ENCODE data around the gene OR6N2. TPM values are rescaled to one million over a fixed set of nuclear protein-coding genes. Genes with fewer than 3 reads are reported as not detected.
A peak's percentile ranks its signal among the peaks of the same experiment; 100 is the strongest.

The OR6N2 gene, protein sequence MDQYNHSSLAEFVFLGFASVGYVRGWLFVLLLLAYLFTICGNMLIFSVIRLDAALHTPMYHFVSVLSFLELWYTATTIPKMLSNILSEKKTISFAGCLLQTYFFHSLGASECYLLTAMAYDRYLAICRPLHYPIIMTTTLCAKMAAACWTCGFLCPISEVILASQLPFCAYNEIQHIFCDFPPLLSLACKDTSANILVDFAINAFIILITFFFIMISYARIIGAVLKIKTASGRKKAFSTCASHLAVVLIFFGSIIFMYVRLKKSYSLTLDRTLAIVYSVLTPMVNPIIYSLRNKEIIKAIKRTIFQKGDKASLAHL
- total RNA-seq (not detected), polyA plus RNA-seq (not detected)

DNA sequence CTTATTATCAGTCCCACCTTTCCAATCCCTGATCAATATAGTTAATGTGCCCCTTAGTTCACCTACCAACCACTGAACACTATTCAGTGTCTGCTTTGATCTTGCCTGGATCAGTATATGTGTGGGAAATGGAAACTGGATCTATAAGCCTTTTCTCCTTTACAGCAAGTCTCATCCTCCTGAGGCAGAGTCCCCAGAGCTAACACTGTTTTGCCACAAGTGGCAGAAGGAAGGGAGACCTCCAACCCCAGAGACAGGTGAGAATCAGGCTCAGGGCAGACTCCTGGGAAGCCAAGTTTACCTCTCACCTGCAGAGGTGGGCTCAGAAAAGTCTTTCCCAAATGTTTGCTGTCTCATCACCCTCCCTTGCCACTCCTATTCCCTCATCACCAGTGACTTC, at the start of gene OR6N2:
OR6N2 (minus strand) TSS at position 101 of the 400 bp plus-strand sequence. CDS start 3,569 bp downstream, outside the sequence.
- H3K36me3 ChIP-seq (ENCODE audit: insufficient read depth, low read length) = no peaks in the 10 kb centered on the region
- Mint-ChIP-seq H3K4me3 (no peak within 1 kb of the TSS), H3K27ac (no peak within 1 kb of the TSS), H3K36me3 (peaks cover 0 to 5% (median 0%) of the 10 kb centered on the region in 3 donors), H3K4me1 (peaks cover 7 to 9% (median 8%) of the 10 kb centered on the region in 3 donors), H3K27me3 (peaks cover 0 to 4% of the 10 kb centered on the region in 2 donors), H3K9me3 (no peaks in the 10 kb centered on the region)
- ChIA-PET POLR2A (no interaction called here), CTCF (interaction anchor here (0.6 kb wide), 1 partner anchor 9 kb away, joined by 3 read pairs; no protein-coding TSS in a partner anchor)
- DNase-seq = no peak
- H3K9me3 ChIP-seq (ENCODE audit: low read length) = no peaks in the 10 kb centered on the region
- no peaks in the 10 kb centered on the region for H3K27me3 ChIP-seq (ENCODE audit: insufficient read depth, low read length, poor library complexity, severe bottlenecking)
- H3K4me1 ChIP-seq (ENCODE audit: insufficient read depth, low read length) = no peaks in the 10 kb centered on the region
- no peak within 1 kb of the TSS for H3K4me3 ChIP-seq (ENCODE audit: low read length)
- no peak within 1 kb of the TSS for H3K27ac ChIP-seq (ENCODE audit: low read depth, low read length)

DNA sequence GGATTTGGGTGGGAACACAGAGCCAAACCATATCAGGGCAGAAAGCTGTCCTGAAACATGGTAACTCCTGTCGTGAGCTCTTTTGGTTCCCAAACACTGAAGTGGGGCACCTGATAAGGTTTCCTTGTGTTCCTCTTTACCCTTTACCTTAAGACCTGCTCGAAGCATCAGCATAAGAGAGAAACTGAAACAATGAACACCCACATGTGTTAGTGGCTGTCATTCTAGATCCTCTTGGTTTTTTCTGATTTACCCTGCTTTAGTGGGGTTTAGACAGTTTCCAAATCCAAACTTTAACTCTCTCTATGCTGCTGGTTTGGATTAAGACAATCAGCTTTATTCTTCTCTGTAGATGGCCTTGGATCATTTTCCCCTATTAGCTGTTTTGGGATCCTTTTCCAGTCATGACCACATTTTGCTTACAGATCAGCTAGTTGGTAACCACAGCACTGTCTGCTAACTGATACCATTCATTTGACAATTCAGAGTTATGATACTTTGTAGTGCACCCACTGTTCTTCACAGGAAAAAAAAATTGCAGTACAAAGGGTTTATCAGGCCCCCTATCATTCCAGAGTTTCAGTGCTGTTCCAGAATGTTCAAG, 49.2 kb upstream of the OR6N2 start:
- POLR2A ChIA-PET = interaction anchor here (0.7 kb wide), 1 partner anchor 11 kb away, joined by 3 read pairs; no protein-coding TSS in a partner anchor
- H3K4me3 ChIP-seq (ENCODE audit: low read length) = no peak overlapping the region
- H3K27ac Mint-ChIP-seq = peak overlapping the region in 5 of 8 donors; percentile 7 to 67 (median 35)

DNA sequence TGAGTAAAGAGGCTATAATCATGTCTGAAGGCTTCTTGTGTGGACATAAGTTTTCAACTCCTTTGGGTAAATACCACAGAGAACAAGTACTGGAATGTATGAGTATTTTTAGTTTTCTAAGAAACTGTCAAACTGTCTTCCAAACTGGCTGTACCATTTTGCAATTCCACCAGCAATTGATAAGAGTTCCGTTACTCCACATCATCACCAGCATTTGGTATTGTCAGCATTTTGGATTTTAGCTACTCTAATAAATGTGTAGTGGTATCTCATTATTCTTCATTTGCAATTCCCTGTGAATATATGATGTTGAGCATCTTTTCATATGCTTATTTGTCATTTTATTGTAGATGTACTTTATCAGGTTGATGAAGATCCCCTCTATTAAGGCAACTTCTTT, 40.7 kb upstream of the OR6N2 start:
- Mint-ChIP-seq H3K27me3 (no peaks in the 10 kb centered on the region), H3K36me3 (peaks cover 0 to 28% (median 0%) of the 10 kb centered on the region in 3 donors), H3K27ac (no peak overlapping the region), H3K4me1 (peaks cover 25 to 34% (median 28%) of the 10 kb centered on the region in 3 donors), H3K4me3 (no peak overlapping the region), H3K9me3 (peaks cover 0 to 5% (median 0%) of the 10 kb centered on the region in 5 donors)
- no peak for DNase-seq
- CTCF ChIA-PET = no interaction called here
- no peaks in the 10 kb centered on the region for H3K9me3 ChIP-seq (ENCODE audit: low read length)
- peaks cover 20% of the 10 kb centered on the region for H3K4me1 ChIP-seq (ENCODE audit: insufficient read depth, low read length)
- H3K27me3 ChIP-seq (ENCODE audit: insufficient read depth, low read length, poor library complexity, severe bottlenecking) = no peaks in the 10 kb centered on the region
- no peaks in the 10 kb centered on the region for H3K36me3 ChIP-seq (ENCODE audit: insufficient read depth, low read length)
- no peak overlapping the region for H3K4me3 ChIP-seq (ENCODE audit: low read length)
- POLR2A ChIA-PET = no interaction called here
- no peak overlapping the region for H3K27ac ChIP-seq (ENCODE audit: low read depth, low read length)

More for the DNA sequence above, 49.2 kb upstream of the OR6N2 start:
- H3K4me1 ChIP-seq (ENCODE audit: insufficient read depth, low read length) = peaks cover 7% of the 10 kb centered on the region
- peaks cover 13 to 24% (median 21%) of the 10 kb centered on the region in 5 donors for H3K9me3 Mint-ChIP-seq
- no peaks in the 10 kb centered on the region for H3K9me3 ChIP-seq (ENCODE audit: low read length)
- H3K27ac ChIP-seq (ENCODE audit: low read depth, low read length) = no peak overlapping the region
- no peak for DNase-seq
- no peaks in the 10 kb centered on the region for H3K27me3 Mint-ChIP-seq
- no peaks in the 10 kb centered on the region for H3K27me3 ChIP-seq (ENCODE audit: insufficient read depth, low read length, poor library complexity, severe bottlenecking)
- H3K36me3 Mint-ChIP-seq = peaks cover 2 to 30% (median 5%) of the 10 kb centered on the region in 3 donors
- peak overlapping the region in 3 of 7 donors; percentile 13 to 37 (median 27) for H3K4me3 Mint-ChIP-seq
- CTCF ChIA-PET = interaction anchor here (0.8 kb wide), 1 partner anchor 113 kb away, joined by 3 read pairs; no protein-coding TSS in a partner anchor
- no peaks in the 10 kb centered on the region for H3K36me3 ChIP-seq (ENCODE audit: insufficient read depth, low read length)
- H3K4me1 Mint-ChIP-seq = peaks cover 9 to 23% (median 10%) of the 10 kb centered on the region in 3 donors

DNA sequence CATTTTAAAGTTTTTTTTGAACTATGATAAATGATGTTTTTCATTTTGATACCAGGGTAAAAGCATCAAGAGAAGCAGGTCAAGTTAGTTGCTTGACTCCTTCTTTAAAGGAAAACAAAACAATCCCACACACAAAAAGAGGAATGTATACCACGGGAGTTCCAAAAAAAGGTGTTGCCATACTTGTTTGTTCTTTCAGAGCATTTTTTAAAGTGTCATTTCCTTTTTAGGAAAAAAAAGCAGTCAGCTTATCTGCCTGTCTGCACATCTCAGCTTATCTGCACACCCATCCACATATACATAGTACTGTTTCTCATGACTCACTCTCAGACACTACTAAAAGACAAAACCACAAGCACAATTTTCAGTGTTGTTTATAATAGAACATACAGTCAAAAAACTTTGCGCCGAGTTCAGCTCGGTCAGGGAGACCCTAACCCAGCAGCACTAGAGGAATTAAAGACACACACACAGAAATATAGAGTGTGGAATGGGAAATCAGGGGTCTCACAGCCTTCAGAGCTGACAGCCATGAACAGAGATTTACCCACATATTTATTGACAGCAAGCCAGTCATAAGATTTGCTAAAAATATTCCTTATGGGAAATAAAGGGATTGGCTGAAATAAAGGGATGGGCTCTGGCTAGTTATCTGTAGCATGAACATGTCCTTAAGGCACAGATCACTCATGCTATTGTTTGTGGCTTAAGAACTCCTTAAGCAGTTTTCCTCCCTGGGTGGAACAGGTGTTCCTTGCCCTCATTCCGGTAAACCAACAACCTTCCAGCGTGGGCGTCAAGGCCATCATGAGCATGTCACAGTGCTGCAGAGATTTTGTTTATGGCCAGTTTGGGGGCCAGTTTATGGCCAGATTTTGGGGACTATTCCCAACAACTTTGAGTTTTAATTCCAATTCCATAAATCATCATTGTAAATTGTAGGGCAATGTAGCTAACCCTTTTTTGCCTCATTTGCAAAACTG, 38.7 kb upstream of the OR6N2 start:
- Mint-ChIP-seq H3K27me3 (no peaks in the 10 kb centered on the region), H3K36me3 (peaks cover 0 to 21% (median 0%) of the 10 kb centered on the region in 3 donors), H3K9me3 (peaks cover 0 to 1% (median 0%) of the 10 kb centered on the region in 5 donors), H3K27ac (peak overlapping the region; percentile 65 to 98 (median 86)), H3K4me3 (peak overlapping the region; percentile 0 to 82 (median 73)), H3K4me1 (peaks cover 25 to 34% (median 28%) of the 10 kb centered on the region in 3 donors)
- Histone ChIP-seq H3K4me3 (ENCODE audit: low read length) (no peak overlapping the region), H3K4me1 (ENCODE audit: insufficient read depth, low read length) (peaks cover 20% of the 10 kb centered on the region), H3K9me3 (ENCODE audit: low read length) (no peaks in the 10 kb centered on the region), H3K36me3 (ENCODE audit: insufficient read depth, low read length) (no peaks in the 10 kb centered on the region), H3K27ac (ENCODE audit: low read depth, low read length) (peak overlapping the region; percentile 80), H3K27me3 (ENCODE audit: insufficient read depth, low read length, poor library complexity, severe bottlenecking) (no peaks in the 10 kb centered on the region)
- peak in 1 of 5 donors; percentile 29 for DNase-seq
- ChIA-PET CTCF (interaction anchor here (1.6 kb wide), 1 partner anchor 179 kb away, joined by 5 read pairs; no protein-coding TSS in a partner anchor), POLR2A (interaction anchor here (0.6 kb wide), 1 partner anchor 10 kb away, joined by 3 read pairs; no protein-coding TSS in a partner anchor)

DNA sequence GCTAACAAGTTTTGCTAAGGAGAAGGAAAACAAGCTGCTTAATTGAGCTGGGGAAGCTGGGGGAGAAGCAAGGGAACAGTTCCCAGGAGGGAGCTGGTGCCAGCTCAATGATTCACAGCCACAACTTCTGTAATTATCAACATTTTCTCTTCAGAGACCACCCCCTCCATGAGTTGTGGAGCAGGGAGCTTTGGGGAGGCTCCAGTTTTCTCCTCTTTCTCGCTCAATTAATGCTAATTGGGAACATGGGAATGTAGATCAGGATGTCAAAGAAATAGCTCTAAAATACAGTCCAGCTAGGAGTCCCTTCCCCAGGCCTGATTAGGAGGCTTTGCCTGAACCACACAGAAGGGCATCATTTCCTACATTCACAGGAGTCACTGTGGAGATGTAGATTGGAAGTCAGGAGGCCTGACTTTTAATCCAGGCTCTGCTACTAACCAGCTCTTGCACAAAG, 38.0 kb upstream of the OR6N2 start:
- ChIA-PET CTCF (interaction anchor here (1.6 kb wide), 1 partner anchor 179 kb away, joined by 5 read pairs; no protein-coding TSS in a partner anchor), POLR2A (interaction anchor here (0.6 kb wide), 1 partner anchor 11 kb away, joined by 3 read pairs; no protein-coding TSS in a partner anchor)
- Histone ChIP-seq H3K27me3 (ENCODE audit: insufficient read depth, low read length, poor library complexity, severe bottlenecking) (no peaks in the 10 kb centered on the region), H3K4me3 (ENCODE audit: low read length) (no peak overlapping the region), H3K36me3 (ENCODE audit: insufficient read depth, low read length) (no peaks in the 10 kb centered on the region), H3K4me1 (ENCODE audit: insufficient read depth, low read length) (peaks cover 20% of the 10 kb centered on the region), H3K27ac (ENCODE audit: low read depth, low read length) (peak overlapping the region; percentile 80), H3K9me3 (ENCODE audit: low read length) (no peaks in the 10 kb centered on the region)
- H3K27ac Mint-ChIP-seq = peak overlapping the region; percentile 64 to 98 (median 86)
- H3K4me3 Mint-ChIP-seq = peak overlapping the region in 6 of 7 donors; percentile 8 to 80 (median 70)
- no peak for DNase-seq
- H3K27me3 Mint-ChIP-seq = no peaks in the 10 kb centered on the region
- H3K9me3 Mint-ChIP-seq = peaks cover 0 to 1% (median 0%) of the 10 kb centered on the region in 5 donors
- H3K36me3 Mint-ChIP-seq = peaks cover 0 to 16% (median 0%) of the 10 kb centered on the region in 3 donors
- H3K4me1 Mint-ChIP-seq = peaks cover 25 to 34% (median 28%) of the 10 kb centered on the region in 3 donors

DNA sequence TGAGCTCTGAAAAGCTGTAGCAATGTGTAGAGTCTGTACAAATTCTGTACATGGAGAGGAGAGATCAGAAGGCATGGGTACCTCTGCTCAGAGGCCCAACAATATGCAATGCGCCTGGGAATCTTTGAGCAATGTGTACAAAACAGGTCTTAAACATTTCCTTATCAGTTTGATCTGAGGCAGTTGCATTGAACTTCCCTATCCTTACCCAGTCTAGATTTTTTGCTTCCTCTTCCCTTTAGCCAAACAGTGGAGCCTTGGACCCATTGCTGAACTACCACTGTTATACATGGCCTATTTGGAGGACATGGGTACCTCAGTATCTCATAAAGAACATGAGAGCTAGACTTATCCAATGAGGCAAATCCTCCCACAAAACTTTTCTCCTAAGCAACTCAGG, 37.6 kb upstream of the OR6N2 start:
- Mint-ChIP-seq H3K9me3 (peaks cover 0 to 1% (median 0%) of the 10 kb centered on the region in 5 donors), H3K36me3 (peaks cover 0 to 11% (median 0%) of the 10 kb centered on the region in 3 donors), H3K27ac (peak overlapping the region; percentile 27 to 98 (median 74)), H3K27me3 (no peaks in the 10 kb centered on the region), H3K4me3 (peak overlapping the region in 4 of 7 donors; percentile 8 to 67 (median 40)), H3K4me1 (peaks cover 25 to 34% (median 28%) of the 10 kb centered on the region in 3 donors)
- Histone ChIP-seq H3K4me3 (ENCODE audit: low read length) (no peak overlapping the region), H3K9me3 (ENCODE audit: low read length) (no peaks in the 10 kb centered on the region), H3K27ac (ENCODE audit: low read depth, low read length) (peak overlapping the region; percentile 80), H3K36me3 (ENCODE audit: insufficient read depth, low read length) (no peaks in the 10 kb centered on the region), H3K4me1 (ENCODE audit: insufficient read depth, low read length) (peaks cover 20% of the 10 kb centered on the region), H3K27me3 (ENCODE audit: insufficient read depth, low read length, poor library complexity, severe bottlenecking) (no peaks in the 10 kb centered on the region)
- ChIA-PET CTCF (interaction anchor here (1.6 kb wide), 1 partner anchor 180 kb away, joined by 5 read pairs; no protein-coding TSS in a partner anchor), POLR2A (no interaction called here)
- DNase-seq = no peak

DNA sequence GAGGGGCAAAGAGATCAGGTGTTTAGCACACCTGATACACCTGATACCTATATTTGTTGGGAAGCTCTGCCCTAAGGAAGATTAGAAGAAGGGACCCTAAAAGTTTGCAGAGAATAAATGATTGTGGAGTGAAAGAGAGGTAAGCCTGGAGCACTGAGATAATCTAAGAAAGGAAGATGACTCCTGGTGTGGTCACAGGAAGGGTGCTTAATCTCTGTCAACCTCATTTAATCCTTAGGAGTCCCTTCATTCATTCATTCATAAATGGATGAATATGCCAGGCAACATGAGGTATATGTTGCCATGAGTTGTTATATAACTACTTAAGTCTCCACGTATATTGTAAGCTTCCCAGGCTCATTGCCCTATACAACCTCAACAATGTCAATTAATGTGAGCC, 34.0 kb upstream of the OR6N2 start:
- POLR2A ChIA-PET = interaction anchor here (0.5 kb wide), 1 partner anchor 177 kb away, joined by 3 read pairs; no protein-coding TSS in a partner anchor
- Mint-ChIP-seq H3K27ac (no peak overlapping the region), H3K4me3 (no peak overlapping the region), H3K9me3 (peaks cover 0 to 1% (median 0%) of the 10 kb centered on the region in 5 donors), H3K27me3 (peaks cover 0 to 2% of the 10 kb centered on the region in 2 donors), H3K4me1 (peaks cover 18 to 22% (median 22%) of the 10 kb centered on the region in 3 donors), H3K36me3 (no peaks in the 10 kb centered on the region)
- H3K36me3 ChIP-seq (ENCODE audit: insufficient read depth, low read length) = no peaks in the 10 kb centered on the region
- H3K9me3 ChIP-seq (ENCODE audit: low read length) = no peaks in the 10 kb centered on the region
- DNase-seq = no peak
- no peak overlapping the region for H3K27ac ChIP-seq (ENCODE audit: low read depth, low read length)
- CTCF ChIA-PET = no interaction called here
- H3K4me1 ChIP-seq (ENCODE audit: insufficient read depth, low read length) = peaks cover 13% of the 10 kb centered on the region
- no peaks in the 10 kb centered on the region for H3K27me3 ChIP-seq (ENCODE audit: insufficient read depth, low read length, poor library complexity, severe bottlenecking)
- H3K4me3 ChIP-seq (ENCODE audit: low read length) = no peak overlapping the region

Data from CD8-positive, alpha-beta memory T cell (primary cell).